SU-DHL-6 (cell line): ENCODE data around the gene ITGB4.

Experiments used
- H2AFZ ChIP-seq: fragments of 200-600 bp; sonication (generic); 2 replicates; pipeline ENCODE4 v1.6.1; 2014; ENCODE audit warnings: low read depth, mild to moderate bottlenecking, moderate library complexity, mixed read lengths, antibody characterized with exemption, low read length; ENCODE audit not compliant: severe bottlenecking
- H3F3A ChIP-seq: fragments of 200-600 bp; shearing (Covaris generic); 2 replicates; pipeline ENCODE4 v1.6.0; 2016; ENCODE audit warnings: antibody characterized with exemption, mild to moderate bottlenecking; ENCODE audit not compliant: insufficient read depth
- H3K27ac ChIP-seq: fragments of 200-600 bp; sonication (generic); 2 replicates; pipeline ENCODE4 v1.5.1; 2016; ENCODE audit warnings: low read depth, mild to moderate bottlenecking, low read length, moderate library complexity, mixed read lengths
- H3K27me3 ChIP-seq: fragments of 200-600 bp; sonication (generic), shearing (Covaris generic); 2 replicates; pipeline ENCODE4 v1.6.0; 2014; ENCODE audit warnings: mild to moderate bottlenecking, low read length
- H3K36me3 ChIP-seq: fragments of 200-600 bp; sonication (generic); 2 replicates; pipeline ENCODE4 v1.6.1; 2014; ENCODE audit warnings: mild to moderate bottlenecking, low read length, mixed read lengths
- H3K4me2 ChIP-seq: fragments of 300-600, 200-600 bp; shearing (Covaris generic), sonication (generic); 2 replicates; pipeline ENCODE4 v1.6.0; 2014; ENCODE audit warnings: low read length, low read depth, mild to moderate bottlenecking; ENCODE audit not compliant: poor library complexity, severe bottlenecking
- H3K4me3 ChIP-seq: fragments of 200-600 bp; sonication (generic); 2 replicates; pipeline ENCODE4 v1.5.1; 2014; ENCODE audit warnings: antibody characterized with exemption, low read length, mild to moderate bottlenecking, mixed read lengths; ENCODE audit not compliant: insufficient read depth, poor library complexity, severe bottlenecking
- H3K79me2 ChIP-seq: fragments of 200-600 bp; sonication (generic); 2 replicates; pipeline ENCODE4 v1.6.1; 2014; ENCODE audit warnings: mild to moderate bottlenecking, low read length, moderate library complexity; ENCODE audit not compliant: insufficient read depth
- H3K9ac ChIP-seq: fragments of 200-600 bp; sonication (generic); 2 replicates; pipeline ENCODE4 v1.7.0; 2014; ENCODE audit warnings: mild to moderate bottlenecking, low read length
- H3K9me2 ChIP-seq: fragments of 200-600 bp; sonication (generic); replicated peaks from 2 replicates; pipeline ENCODE4 v1.6.1; 2014; ENCODE audit warnings: low read length; ENCODE audit not compliant: insufficient read depth
- H3K9me3 ChIP-seq: fragments of 200-600 bp; sonication (generic); 2 replicates; pipeline ENCODE4 v1.6.1; 2014; ENCODE audit warnings: low read length, mixed read lengths; ENCODE audit not compliant: insufficient read depth
- H4K20me1 ChIP-seq: fragments of 200-600 bp; sonication (generic); 2 replicates; pipeline ENCODE4 v1.6.1; 2014; ENCODE audit warnings: low read depth, mild to moderate bottlenecking, antibody characterized with exemption, low read length, moderate library complexity, mixed read lengths
- EZH2phosphoT487 ChIP-seq: fragments of 200-600 bp; sonication (generic), shearing (Covaris generic); conservative IDR thresholded peaks from 2 replicates; pipeline ENCODE4 v1.6.1; 2018; ENCODE audit warnings: mild to moderate bottlenecking, antibody characterized with exemption, low read length, moderate library complexity, mixed read lengths
- TF ChIP-seq, protein P1 (sequence below): fragments of 200-600 bp; sonication (generic); IDR thresholded peaks from one replicate; pipeline ENCODE4 v1.5.1; 2017; ENCODE audit warnings: antibody characterized with exemption, mild to moderate bottlenecking, low read length, moderate library complexity; ENCODE audit not compliant: insufficient read depth, poor library complexity, severe bottlenecking

ITGB4 gene

DNA sequence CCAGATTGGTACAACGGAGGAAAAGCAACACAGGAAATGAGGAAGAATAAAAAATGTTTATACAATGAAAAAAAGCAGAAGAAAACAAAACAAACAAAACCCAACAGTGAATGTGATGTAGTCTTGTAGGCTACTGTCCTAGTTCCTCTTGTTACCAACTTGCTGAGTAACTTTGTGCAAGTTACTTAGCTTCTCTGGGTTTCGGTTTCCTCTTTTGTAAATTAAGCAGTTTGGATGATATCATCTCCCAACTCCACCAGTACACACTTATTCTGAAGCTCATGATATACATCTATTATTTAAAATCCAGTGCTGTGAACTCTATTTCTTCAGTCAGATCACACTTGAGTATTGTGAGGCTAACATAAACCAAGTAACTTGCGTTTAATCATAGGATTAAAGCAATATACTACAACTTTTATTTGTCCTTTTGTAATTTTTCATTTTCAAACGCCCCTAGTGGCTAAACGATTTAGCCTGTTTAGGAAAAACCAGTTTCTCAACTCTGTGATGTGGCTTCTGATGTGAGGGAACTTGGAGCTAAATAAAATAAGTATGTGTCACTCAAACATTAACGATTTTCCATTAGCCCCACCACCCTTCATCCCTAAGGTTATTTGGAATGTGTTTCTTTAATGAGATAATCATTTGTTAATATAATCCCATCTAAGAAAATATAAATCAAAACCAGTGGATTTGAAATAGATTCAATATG is 62.0 kb downstream of the ITGB4 start:
- Histone ChIP-seq H3K4me3 (peak overlapping the region; percentile 73), H3K27ac (peak overlapping the region; percentile 96), H4K20me1 (peaks cover 6% of the 10 kb centered on the region), H3K27me3 (no peaks in the 10 kb centered on the region), H3K9me2 (no peaks in the 10 kb centered on the region), H3K9ac (peak overlapping the region; percentile 98), H3F3A (peaks cover 44% of the 10 kb centered on the region), H3K36me3 (peaks cover 6% of the 10 kb centered on the region; the same call in 1 of the 2 replicates), H3K4me2 (peak overlapping the region; percentile 97), H3K9me3 (0 out of 2 replicates have a peak, but pooled peaks cover 3% of the 10 kb centered on the region), H2AFZ (peak overlapping the region; percentile 67), H3K79me2 (peaks cover 45% of the 10 kb centered on the region)
- TF ChIP-seq, protein P1, sequence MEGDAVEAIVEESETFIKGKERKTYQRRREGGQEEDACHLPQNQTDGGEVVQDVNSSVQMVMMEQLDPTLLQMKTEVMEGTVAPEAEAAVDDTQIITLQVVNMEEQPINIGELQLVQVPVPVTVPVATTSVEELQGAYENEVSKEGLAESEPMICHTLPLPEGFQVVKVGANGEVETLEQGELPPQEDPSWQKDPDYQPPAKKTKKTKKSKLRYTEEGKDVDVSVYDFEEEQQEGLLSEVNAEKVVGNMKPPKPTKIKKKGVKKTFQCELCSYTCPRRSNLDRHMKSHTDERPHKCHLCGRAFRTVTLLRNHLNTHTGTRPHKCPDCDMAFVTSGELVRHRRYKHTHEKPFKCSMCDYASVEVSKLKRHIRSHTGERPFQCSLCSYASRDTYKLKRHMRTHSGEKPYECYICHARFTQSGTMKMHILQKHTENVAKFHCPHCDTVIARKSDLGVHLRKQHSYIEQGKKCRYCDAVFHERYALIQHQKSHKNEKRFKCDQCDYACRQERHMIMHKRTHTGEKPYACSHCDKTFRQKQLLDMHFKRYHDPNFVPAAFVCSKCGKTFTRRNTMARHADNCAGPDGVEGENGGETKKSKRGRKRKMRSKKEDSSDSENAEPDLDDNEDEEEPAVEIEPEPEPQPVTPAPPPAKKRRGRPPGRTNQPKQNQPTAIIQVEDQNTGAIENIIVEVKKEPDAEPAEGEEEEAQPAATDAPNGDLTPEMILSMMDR: peak; percentile 79
- TF ChIP-seq EZH2phosphoT487: no peak

GRCh38 chr17:75783803-75784472 is 62.7 kb downstream of the ITGB4 start:
- no peaks in the 10 kb centered on the region for H3K36me3 ChIP-seq
- H3K27me3 ChIP-seq: no peaks in the 10 kb centered on the region
- peak overlapping the region; percentile 73 for H3K4me3 ChIP-seq
- H3K27ac ChIP-seq: peak overlapping the region; percentile 96
- H3K9me2 ChIP-seq: no peaks in the 10 kb centered on the region
- peaks cover 45% of the 10 kb centered on the region for H3K79me2 ChIP-seq
- H3K9me3 ChIP-seq: 0 out of 2 replicates have a peak, but pooled peaks cover 3% of the 10 kb centered on the region
- peaks cover 44% of the 10 kb centered on the region for H3F3A ChIP-seq
- H4K20me1 ChIP-seq: no peaks in the 10 kb centered on the region
- peak overlapping the region; percentile 67 for H2AFZ ChIP-seq
- TF ChIP-seq, protein P1: no peak
- no peak for TF ChIP-seq EZH2phosphoT487
- H3K4me2 ChIP-seq: peak overlapping the region; percentile 97
- H3K9ac ChIP-seq: peak overlapping the region; percentile 98

GRCh38 chr17:75784473-75785015 is 63.3 kb downstream of the ITGB4 start, which contains the start of gene UNK:
UNK (plus strand) TSS chr17:75784806; CDS start chr17:75784881, 75 bp downstream.
- peaks cover 45% of the 10 kb centered on the region for H3K79me2 ChIP-seq
- no peaks in the 10 kb centered on the region for H4K20me1 ChIP-seq
- H3K4me2 ChIP-seq: peak within 1 kb of the TSS; percentile 97
- H3K36me3 ChIP-seq: no peaks in the 10 kb centered on the region
- peaks cover 46% of the 10 kb centered on the region for H3F3A ChIP-seq
- no peaks in the 10 kb centered on the region for H3K9me2 ChIP-seq
- TF ChIP-seq, protein P1: no peak
- no peak for TF ChIP-seq EZH2phosphoT487
- peak within 1 kb of the TSS; percentile 96 for H3K27ac ChIP-seq
- peak within 1 kb of the TSS; percentile 98 for H3K9ac ChIP-seq
- 0 out of 2 replicates have a peak, but pooled peaks cover 3% of the 10 kb centered on the region for H3K9me3 ChIP-seq
- peak within 1 kb of the TSS; percentile 67 for H2AFZ ChIP-seq
- H3K27me3 ChIP-seq: no peaks in the 10 kb centered on the region
- peak within 1 kb of the TSS; percentile 73 for H3K4me3 ChIP-seq
